Activated CD4-positive, alpha-beta memory T cell treated with anti-CD3 and anti-CD28 coated beads, Interleukin-2, amount 10 ng/mL, durations not matched to agents 7 days and 5 days (primary cell): ENCODE data around the gene DHFR2. TPM values are rescaled to one million over a fixed set of nuclear protein-coding genes. Genes with fewer than 3 reads are reported as not detected.
A peak's percentile ranks its signal among the peaks of the same experiment; 100 is the strongest.
"Not testable (repeated sequence)": the region's sequence is repeated elsewhere in the genome, so short reads cannot be mapped to it uniquely, and the experiment has no call there.

ENCODE experiments used
- CTCF ChIA-PET: fragments of 350-600 bp; sonication (Branson Sonifier 250); formaldehyde crosslinking; loops from one replicate; lab custom pipeline; 2021; ENCODE audit warnings: antibody characterized with exemption, inconsistent platforms; lab: Charles Lee
- POLR2A ChIA-PET: fragments of 350-600 bp; sonication (Branson Sonifier 250); formaldehyde crosslinking; loops from one replicate; lab custom pipeline; 2021; ENCODE audit warnings: antibody characterized with exemption; lab: Charles Lee
- DNase-seq: peaks from one replicate; pipeline ENCODE4 v3.0.0-alpha.2; 2020
- H3K27ac Mint-ChIP-seq: one replicate; pipeline ENCODE4 v1.8.0; 2021; ENCODE audit warnings: mild to moderate bottlenecking, mixed read lengths
- H3K27me3 Mint-ChIP-seq: one replicate; pipeline ENCODE4 v1.8.0; 2021; ENCODE audit warnings: mixed read lengths
- H3K36me3 Mint-ChIP-seq: one replicate; pipeline ENCODE4 v1.8.0; 2021; ENCODE audit warnings: low read depth, mixed read lengths
- H3K4me1 Mint-ChIP-seq: one replicate; pipeline ENCODE4 v1.8.0; 2021; ENCODE audit warnings: mixed read lengths
- H3K4me3 Mint-ChIP-seq: one replicate; pipeline ENCODE4 v1.8.0; 2021; ENCODE audit warnings: mild to moderate bottlenecking, mixed read lengths
- H3K9me3 Mint-ChIP-seq: one replicate; pipeline ENCODE4 v1.8.0; 2021; ENCODE audit warnings: mixed read lengths
- total RNA-seq, 2 experiments: library from RNA; stranded (reverse); gene quantifications; one replicate each; pipeline ENCODE4 v1.2.3, GENCODE V29; 2021

Gene DHFR2
- 10 to 100 TPM in 1 of 2 experiments, 1 to 10 TPM in 1; 9.4 to 10.4 TPM for total RNA-seq

- DNase-seq, result peak; percentile 86
- Mint-ChIP-seq H3K27ac (peak within 1 kb of the TSS; percentile 98), H3K9me3 (peaks cover 8% of the 10 kb centered on the region), H3K4me1 (peaks cover 50% of the 10 kb centered on the region), H3K4me3 (peak within 1 kb of the TSS; percentile 86), H3K36me3 (peaks cover 56% of the 10 kb centered on the region), H3K27me3 (no peaks in the 10 kb centered on the region)
- ChIA-PET POLR2A (interaction anchor here (0.6 to 3.2 kb wide), 27 partner anchors 8 to 170 kb away, joined by 3 to 23 read pairs (median 5); partner anchors contain the start of genes ARL13B and PROS1), CTCF (interaction anchor here (0.8 to 2.6 kb wide), 8 partner anchors 9 to 64 kb away, joined by 3 to 11 read pairs (median 3); no protein-coding TSS in a partner anchor)
These were observed at the start of gene DHFR2, which contains the start of gene NSUN3 for GRCh38 chr3:94062513-94063404. Gene DHFR2, minus strand, starts transcription at chr3:94062916. Its CDS starts 1,405 bp downstream, at chr3:94061511. Gene NSUN3, plus strand, starts transcription at chr3:94063061. Its CDS starts 66 bp downstream, at chr3:94063127.

- H3K4me1 Mint-ChIP-seq, result no peaks in the 10 kb centered on the region
- ChIA-PET CTCF (no interaction called here), POLR2A (no interaction called here)
- peaks cover 20% of the 10 kb centered on the region for H3K36me3 Mint-ChIP-seq
- H3K9me3 Mint-ChIP-seq, result no peaks in the 10 kb centered on the region
- no peaks in the 10 kb centered on the region for H3K27me3 Mint-ChIP-seq
- no peak overlapping the region for H3K27ac Mint-ChIP-seq
- H3K4me3 Mint-ChIP-seq, result no peak overlapping the region
- no peak for DNase-seq
These were observed 48.1 kb upstream of the DHFR2 start for GRCh38 chr3:94110854-94111253.

DNA sequence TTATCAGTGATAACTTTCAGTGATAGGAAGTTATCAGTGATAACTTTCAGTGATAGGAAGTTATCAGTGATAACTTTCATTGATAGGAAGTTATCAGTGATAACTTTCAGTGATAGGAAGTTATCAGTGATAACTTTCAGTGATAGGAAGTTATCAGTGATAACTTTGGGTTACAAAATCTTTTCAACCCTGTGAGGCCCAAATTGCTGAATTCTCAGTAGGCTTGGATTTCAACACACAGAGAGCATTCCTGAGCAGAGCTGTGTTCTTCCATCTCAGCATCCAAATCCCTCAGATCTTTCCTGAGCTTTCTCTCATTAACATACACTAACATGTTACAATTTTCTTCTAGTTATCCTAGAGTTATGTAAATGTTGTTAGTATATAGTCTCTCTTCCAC lies 47.5 kb upstream of the DHFR2 start:
- H3K4me1 Mint-ChIP-seq, H3K9me3 Mint-ChIP-seq, H3K27ac Mint-ChIP-seq, CTCF ChIA-PET, DNase-seq, POLR2A ChIA-PET, H3K4me3 Mint-ChIP-seq, H3K27me3 Mint-ChIP-seq: not testable (repeated sequence)
- H3K36me3 Mint-ChIP-seq, result peaks cover 25% of the 10 kb centered on the region

- no peak for DNase-seq
- ChIA-PET CTCF (no interaction called here), POLR2A (no interaction called here)
- no peaks in the 10 kb centered on the region for H3K9me3 Mint-ChIP-seq
- no peak overlapping the region for H3K27ac Mint-ChIP-seq
- H3K36me3 Mint-ChIP-seq, result peaks cover 18% of the 10 kb centered on the region
- H3K27me3 Mint-ChIP-seq, result no peaks in the 10 kb centered on the region
- H3K4me1 Mint-ChIP-seq, result no peaks in the 10 kb centered on the region
- no peak overlapping the region for H3K4me3 Mint-ChIP-seq
These were observed 43.6 kb upstream of the DHFR2 start for GRCh38 chr3:94106268-94106667.

DNA sequence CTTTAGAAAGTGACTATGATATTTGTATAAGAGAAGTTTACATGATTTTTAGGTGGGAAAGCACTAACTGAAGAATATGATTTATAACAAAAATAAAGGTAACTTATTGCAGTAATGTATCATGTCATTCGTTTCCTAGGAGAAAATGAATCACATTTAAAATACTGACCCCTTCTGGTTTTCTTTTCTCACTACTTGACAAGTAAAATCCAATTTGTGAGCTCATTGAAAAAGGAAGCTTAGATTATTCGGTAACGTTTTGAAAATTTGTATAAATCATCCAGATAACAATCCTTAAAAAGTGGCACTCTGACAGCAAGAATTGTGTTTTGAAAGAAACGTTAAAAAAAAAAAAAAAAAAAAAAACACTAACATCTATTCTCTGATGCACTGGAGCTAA lies 39.1 kb upstream of the DHFR2 start:
- peaks cover 41% of the 10 kb centered on the region for H3K36me3 Mint-ChIP-seq

GRCh38 chr3:94099311-94099710 lies 36.6 kb upstream of the DHFR2 start:
- Mint-ChIP-seq H3K4me3 (no peak overlapping the region), H3K9me3 (no peaks in the 10 kb centered on the region), H3K36me3 (peaks cover 46% of the 10 kb centered on the region), H3K4me1 (peaks cover 5% of the 10 kb centered on the region), H3K27ac (no peak overlapping the region), H3K27me3 (no peaks in the 10 kb centered on the region)
- CTCF ChIA-PET, result no interaction called here
- DNase-seq, result no peak
- POLR2A ChIA-PET, result no interaction called here

More for the DNA sequence above, 39.1 kb upstream of the DHFR2 start:
- H3K27me3 Mint-ChIP-seq, result no peaks in the 10 kb centered on the region
- no peak overlapping the region for H3K4me3 Mint-ChIP-seq
- H3K9me3 Mint-ChIP-seq, result no peaks in the 10 kb centered on the region
- CTCF ChIA-PET, result interaction anchor here (0.6 to 1.3 kb wide), 4 partner anchors 10 to 121 kb away, joined by 3 to 6 read pairs (median 4); no protein-coding TSS in a partner anchor
- peaks cover 5% of the 10 kb centered on the region for H3K4me1 Mint-ChIP-seq
- no peak for DNase-seq
- H3K27ac Mint-ChIP-seq, result no peak overlapping the region
- POLR2A ChIA-PET, result no interaction called here

DNA sequence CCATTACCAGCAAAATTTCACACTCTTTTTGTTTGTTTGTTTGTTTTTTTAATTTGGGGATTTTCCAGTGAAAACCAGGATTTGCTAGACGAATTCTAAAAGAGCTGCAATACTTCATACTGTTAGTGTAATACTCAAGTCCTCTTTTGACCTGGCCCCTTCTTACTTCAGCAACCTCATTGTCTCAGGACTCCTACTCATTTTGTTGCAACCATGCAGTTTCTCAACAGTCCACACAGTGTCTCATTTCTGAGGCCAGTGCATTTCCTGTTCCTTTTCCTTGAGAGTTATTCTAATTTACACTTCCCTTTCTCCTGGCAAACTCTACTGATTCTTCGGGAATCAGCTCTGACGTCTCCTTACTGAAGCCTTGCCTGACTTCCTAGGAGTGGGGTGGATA lies 35.7 kb upstream of the DHFR2 start:
- ChIA-PET POLR2A (no interaction called here), CTCF (interaction anchor here (1.3 kb wide), 1 partner anchor 29 kb away, joined by 4 read pairs; no protein-coding TSS in a partner anchor)
- Mint-ChIP-seq H3K27ac (no peak overlapping the region), H3K36me3 (peaks cover 48% of the 10 kb centered on the region), H3K9me3 (no peaks in the 10 kb centered on the region), H3K4me1 (peaks cover 5% of the 10 kb centered on the region), H3K27me3 (no peaks in the 10 kb centered on the region), H3K4me3 (no peak overlapping the region)
- DNase-seq, result no peak

GRCh38 chr3:94095111-94095510 lies 32.4 kb upstream of the DHFR2 start:
- Mint-ChIP-seq H3K4me1 (peaks cover 5% of the 10 kb centered on the region), H3K9me3 (no peaks in the 10 kb centered on the region), H3K36me3 (peaks cover 58% of the 10 kb centered on the region), H3K27ac (no peak overlapping the region), H3K27me3 (no peaks in the 10 kb centered on the region), H3K4me3 (no peak overlapping the region)
- ChIA-PET POLR2A (no interaction called here), CTCF (interaction anchor here (1.4 kb wide), 1 partner anchor 14 kb away, joined by 3 read pairs; no protein-coding TSS in a partner anchor)
- no peak for DNase-seq

DNA sequence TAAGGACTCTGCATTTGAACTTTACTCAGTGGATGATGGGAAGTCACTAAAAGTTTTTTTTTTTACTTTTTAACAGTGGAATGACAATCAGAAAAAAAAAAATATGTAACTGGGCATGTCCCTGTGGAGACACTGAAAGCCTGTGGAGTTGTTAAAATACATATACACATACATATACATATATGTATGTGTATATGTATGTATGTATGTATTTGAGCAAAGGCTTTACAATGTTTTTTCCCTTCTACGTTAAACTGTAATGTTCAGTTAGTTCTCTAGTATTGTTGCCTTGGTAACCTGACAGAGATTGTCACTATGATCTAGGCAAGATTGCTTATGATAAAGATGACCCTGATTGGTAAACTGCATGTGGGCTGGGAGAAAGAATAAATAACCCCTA lies 30.4 kb upstream of the DHFR2 start:
- Mint-ChIP-seq H3K9me3 (no peaks in the 10 kb centered on the region), H3K4me1 (peaks cover 2% of the 10 kb centered on the region), H3K27ac (no peak overlapping the region), H3K27me3 (no peaks in the 10 kb centered on the region), H3K36me3 (peaks cover 54% of the 10 kb centered on the region), H3K4me3 (no peak overlapping the region)
- CTCF ChIA-PET, result no interaction called here
- POLR2A ChIA-PET, result no interaction called here
- no peak for DNase-seq

GRCh38 chr3:94092086-94092485 lies 29.4 kb upstream of the DHFR2 start:
- Mint-ChIP-seq H3K4me3 (no peak overlapping the region), H3K27ac (no peak overlapping the region), H3K4me1 (no peaks in the 10 kb centered on the region), H3K36me3 (peaks cover 52% of the 10 kb centered on the region), H3K27me3 (no peaks in the 10 kb centered on the region), H3K9me3 (no peaks in the 10 kb centered on the region)
- POLR2A ChIA-PET, result no interaction called here
- DNase-seq, result no peak
- CTCF ChIA-PET, result interaction anchor here (1.7 kb wide), 1 partner anchor 10 kb away, joined by 6 read pairs; no protein-coding TSS in a partner anchor

- Mint-ChIP-seq H3K4me1 (peaks cover 1% of the 10 kb centered on the region), H3K36me3 (peaks cover 47% of the 10 kb centered on the region), H3K27ac (no peak overlapping the region), H3K27me3 (no peaks in the 10 kb centered on the region), H3K4me3 (no peak overlapping the region), H3K9me3 (no peaks in the 10 kb centered on the region)
- CTCF ChIA-PET, result interaction anchor here (0.7 kb wide), 1 partner anchor 1075 kb away, joined by 4 read pairs; no protein-coding TSS in a partner anchor
- POLR2A ChIA-PET, result interaction anchor here (2.0 kb wide), 1 partner anchor 27 kb away, joined by 5 read pairs; the partner anchor contains the start of genes DHFR2 and NSUN3
- DNase-seq, result no peak
These were observed 26.4 kb upstream of the DHFR2 start for GRCh38 chr3:94089126-94089525.

DNA sequence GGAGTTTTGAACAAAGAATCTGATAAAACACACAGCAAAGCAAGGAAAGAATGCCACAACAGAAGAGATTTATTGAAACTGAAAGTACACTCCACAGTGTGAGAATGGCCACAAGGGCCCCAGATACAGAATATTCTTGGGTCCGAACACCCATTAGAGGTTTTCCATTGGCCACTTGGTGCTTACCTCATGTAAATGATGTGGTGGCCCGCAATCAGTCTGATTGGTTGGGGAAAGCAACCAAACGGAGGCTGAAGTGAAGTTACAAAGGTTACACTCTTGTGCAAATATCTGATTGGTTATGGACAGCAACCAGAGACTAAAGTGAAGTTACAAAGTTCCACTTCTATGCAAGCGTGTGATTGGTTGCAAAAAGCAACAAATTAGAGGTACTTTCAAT lies 20.5 kb upstream of the DHFR2 start:
- Mint-ChIP-seq H3K4me1 (peaks cover 50% of the 10 kb centered on the region), H3K27me3 (no peaks in the 10 kb centered on the region), H3K36me3 (peaks cover 41% of the 10 kb centered on the region), H3K9me3 (no peaks in the 10 kb centered on the region), H3K27ac (no peak overlapping the region), H3K4me3 (no peak overlapping the region)
- ChIA-PET CTCF (interaction anchor here (2.4 kb wide), 1 partner anchor 14 kb away, joined by 10 read pairs; no protein-coding TSS in a partner anchor), POLR2A (interaction anchor here (1.6 kb wide), 1 partner anchor 20 kb away, joined by 6 read pairs; the partner anchor contains the start of genes DHFR2 and NSUN3)
- no peak for DNase-seq
